Epithelial cell of proximal tubule (primary cell): Measurements from ENCODE around the gene PAX7. TPM values are rescaled to one million over a fixed set of nuclear protein-coding genes. Genes with fewer than 3 reads are reported as not detected.
"Not testable (repeated sequence)": the region's sequence is repeated elsewhere in the genome, so short reads cannot be mapped to it uniquely, and the experiment has no call there.

Source experiments
- DNase-seq: peaks from one replicate; pipeline ENCODE4 v3.0.0-alpha.2; 2011; ENCODE audit warnings: low read depth
- H3K4me3 ChIP-seq: 2 replicates; pipeline ENCODE4 v1.5.1; 2011; ENCODE audit warnings: low read depth, mild to moderate bottlenecking, low read length
- total RNA-seq: library from RNA; depleted of rRNA; stranded (reverse); fragments of >200 nt; gene quantifications from 2 replicates; pipeline ENCODE4 v1.2.3, GENCODE V29; 2015
- TF ChIP-seq, protein P1 (sequence below): conservative IDR thresholded peaks from 2 replicates; pipeline ENCODE4 v1.5.1; 2012; ENCODE audit warnings: low read depth, mild to moderate bottlenecking, low read length

The PAX7 gene
- total RNA-seq, 1 donor from 2014 or later = not detected

DNA sequence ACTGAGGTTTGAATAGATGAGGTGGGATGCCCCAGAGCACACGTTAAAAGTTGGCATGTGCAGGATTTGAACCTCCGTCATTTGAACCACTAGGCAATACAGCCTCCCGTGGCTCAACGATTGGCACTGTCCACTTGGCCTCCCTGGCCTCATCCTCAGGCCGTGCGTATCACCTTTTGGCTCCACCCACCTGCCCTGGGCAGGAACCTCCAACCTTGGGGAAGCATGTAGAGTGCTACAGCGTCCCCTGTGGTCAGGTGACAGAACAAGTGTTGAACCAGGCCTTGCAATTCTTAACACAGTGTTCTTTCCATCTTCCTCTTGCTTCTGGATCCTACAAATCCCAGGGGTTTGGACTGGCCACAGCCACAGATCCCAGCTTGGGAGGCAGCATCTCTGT is 112.6 kb downstream of the PAX7 start:
- H3K4me3 ChIP-seq = no peak overlapping the region
- TF ChIP-seq, protein P1, sequence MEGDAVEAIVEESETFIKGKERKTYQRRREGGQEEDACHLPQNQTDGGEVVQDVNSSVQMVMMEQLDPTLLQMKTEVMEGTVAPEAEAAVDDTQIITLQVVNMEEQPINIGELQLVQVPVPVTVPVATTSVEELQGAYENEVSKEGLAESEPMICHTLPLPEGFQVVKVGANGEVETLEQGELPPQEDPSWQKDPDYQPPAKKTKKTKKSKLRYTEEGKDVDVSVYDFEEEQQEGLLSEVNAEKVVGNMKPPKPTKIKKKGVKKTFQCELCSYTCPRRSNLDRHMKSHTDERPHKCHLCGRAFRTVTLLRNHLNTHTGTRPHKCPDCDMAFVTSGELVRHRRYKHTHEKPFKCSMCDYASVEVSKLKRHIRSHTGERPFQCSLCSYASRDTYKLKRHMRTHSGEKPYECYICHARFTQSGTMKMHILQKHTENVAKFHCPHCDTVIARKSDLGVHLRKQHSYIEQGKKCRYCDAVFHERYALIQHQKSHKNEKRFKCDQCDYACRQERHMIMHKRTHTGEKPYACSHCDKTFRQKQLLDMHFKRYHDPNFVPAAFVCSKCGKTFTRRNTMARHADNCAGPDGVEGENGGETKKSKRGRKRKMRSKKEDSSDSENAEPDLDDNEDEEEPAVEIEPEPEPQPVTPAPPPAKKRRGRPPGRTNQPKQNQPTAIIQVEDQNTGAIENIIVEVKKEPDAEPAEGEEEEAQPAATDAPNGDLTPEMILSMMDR = no peak
- no peak for DNase-seq

GRCh38 chr1:18744381-18744780 is 113.7 kb downstream of the PAX7 start:
- H3K4me3 ChIP-seq, DNase-seq: not testable (repeated sequence)

DNA sequence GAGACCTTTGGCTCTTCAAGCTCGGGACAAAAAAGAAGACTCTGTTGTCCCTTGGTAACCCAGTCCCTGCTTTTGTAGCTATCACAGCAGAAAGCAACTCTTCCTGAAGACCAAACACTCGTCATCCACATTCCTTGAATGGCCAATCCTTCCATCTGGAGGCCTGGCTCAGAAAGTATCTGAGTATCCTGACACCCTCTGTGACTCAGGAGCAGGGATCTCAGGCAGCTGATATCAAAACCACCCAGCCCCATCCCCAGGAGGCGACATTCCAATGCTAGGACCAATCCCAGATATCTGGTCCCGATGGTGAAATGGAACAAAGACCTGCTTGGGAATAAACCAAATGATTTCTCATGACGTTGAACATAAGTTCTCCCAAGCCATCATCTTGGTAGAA is 116.3 kb downstream of the PAX7 start:
- TF ChIP-seq, protein P1 = no peak
- DNase-seq = no peak

DNA sequence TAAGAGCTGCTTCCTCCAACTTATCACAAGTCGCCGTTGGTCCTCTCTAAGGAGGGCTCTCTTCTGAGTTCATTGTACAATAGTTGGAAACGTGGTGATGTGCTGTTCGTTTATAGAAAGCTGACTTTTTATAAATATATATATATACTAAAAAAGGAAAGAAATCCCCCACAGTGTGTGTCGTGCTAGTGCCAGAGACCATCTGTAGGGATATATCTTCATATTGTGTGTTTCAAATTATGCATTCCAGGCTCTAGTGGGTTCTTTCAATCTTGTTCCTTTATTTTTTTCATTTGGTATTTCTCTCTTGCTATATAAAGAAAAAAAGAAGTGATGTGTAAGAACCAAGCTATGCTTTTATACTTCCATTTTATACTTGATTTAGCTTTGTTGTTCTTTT is 117.0 kb downstream of the PAX7 start:
- TF ChIP-seq, protein P1 = no peak
- DNase-seq = no peak
- H3K4me3 ChIP-seq = no peak overlapping the region

More for the DNA sequence above, 116.3 kb downstream of the PAX7 start:
- H3K4me3 ChIP-seq = no peak overlapping the region

- H3K4me3 ChIP-seq = no peak overlapping the region
- TF ChIP-seq, protein P1 = no peak
- DNase-seq = no peak
These were observed 117.8 kb downstream of the PAX7 start for GRCh38 chr1:18748435-18748834.

- H3K4me3 ChIP-seq = no peak overlapping the region
- no peak for DNase-seq
- TF ChIP-seq, protein P1 = no peak
These were observed 118.9 kb downstream of the PAX7 start for GRCh38 chr1:18749569-18749968.

GRCh38 chr1:18750600-18750999 is 120.0 kb downstream of the PAX7 start:
- no peak for DNase-seq
- no peak overlapping the region for H3K4me3 ChIP-seq
- TF ChIP-seq, protein P1 = no peak

DNA sequence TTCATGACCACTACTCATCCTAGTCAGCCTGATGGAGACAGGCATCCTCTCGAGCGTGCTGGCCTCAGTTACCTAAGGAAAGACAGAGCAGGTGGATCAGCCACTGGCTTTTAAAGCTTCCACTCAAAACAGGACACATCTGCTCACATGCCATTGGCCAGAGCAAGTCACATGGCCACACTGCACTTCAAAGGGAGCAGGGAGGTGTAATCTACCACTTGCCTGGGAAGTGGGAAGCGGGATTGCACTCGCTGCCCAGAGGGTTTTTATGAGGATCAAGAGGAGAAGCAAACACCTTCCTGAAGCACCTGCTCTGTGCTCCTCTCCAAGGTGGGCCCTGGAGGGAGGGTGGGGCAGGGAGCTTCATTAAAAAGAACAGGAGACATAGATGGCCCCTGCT is 120.8 kb downstream of the PAX7 start:
- no peak for DNase-seq
- TF ChIP-seq, protein P1 = no peak
- no peak overlapping the region for H3K4me3 ChIP-seq
